HCT116 (cell line): ENCODE measurements around the gene GASK1A.

Source experiments
- EZH2 ChIP-seq: fragments of 200-600 bp; sonication (generic); IDR thresholded peaks from 2 replicates; pipeline ENCODE4 v1.6.1; 2017; ENCODE audit warnings: antibody characterized with exemption, mixed run types
- POLR2AphosphoS5 ChIP-seq: IDR thresholded peaks from 2 replicates; pipeline ENCODE4 v1.6.1; 2011; ENCODE audit warnings: mild to moderate bottlenecking, low read depth, low read length, moderate library complexity
- RAD21 ChIP-seq: IDR thresholded peaks from 2 replicates; pipeline ENCODE4 v1.6.1; 2012; ENCODE audit warnings: low read depth, mild to moderate bottlenecking
- SIN3A ChIP-seq: IDR thresholded peaks from 2 replicates; pipeline ENCODE4 v1.6.1; 2012; ENCODE audit warnings: low read depth
- TF ChIP-seq, protein P1 (sequence below), 3 experiments: fragments of 200-600 bp in 1 of 3; sonication (generic) in 1 of 3; IDR thresholded peaks in 2 of 3; conservative IDR thresholded peaks in 1 of 3; 2 replicates each; pipeline ENCODE4 v1.5.1; 2012 to 2017; ENCODE audit warnings: low read depth in 2 of 3, low read length in 2 of 3, antibody characterized with exemption in 1 of 3, borderline replicate concordance in 1 of 3, control low read depth in 1 of 3, mild to moderate bottlenecking in 1 of 3, mixed read lengths in 1 of 3, mixed run types in 1 of 3, moderate library complexity in 1 of 3; ENCODE audit not compliant: insufficient read depth in 1 of 3
- TF ChIP-seq, protein P2 (sequence below): IDR thresholded peaks from 2 replicates; pipeline ENCODE4 v1.6.1; 2012
- TF ChIP-seq, protein P3 (sequence below): IDR thresholded peaks from 2 replicates; pipeline ENCODE4 v1.6.1; 2011; ENCODE audit warnings: mild to moderate bottlenecking, low read length, moderate library complexity; ENCODE audit not compliant: insufficient replicate concordance; ENCODE audit errors: extremely low read depth
- TF ChIP-seq, protein P4 (sequence below): IDR thresholded peaks from 2 replicates; pipeline ENCODE4 v1.6.1; 2012; ENCODE audit warnings: low read depth

DNA sequence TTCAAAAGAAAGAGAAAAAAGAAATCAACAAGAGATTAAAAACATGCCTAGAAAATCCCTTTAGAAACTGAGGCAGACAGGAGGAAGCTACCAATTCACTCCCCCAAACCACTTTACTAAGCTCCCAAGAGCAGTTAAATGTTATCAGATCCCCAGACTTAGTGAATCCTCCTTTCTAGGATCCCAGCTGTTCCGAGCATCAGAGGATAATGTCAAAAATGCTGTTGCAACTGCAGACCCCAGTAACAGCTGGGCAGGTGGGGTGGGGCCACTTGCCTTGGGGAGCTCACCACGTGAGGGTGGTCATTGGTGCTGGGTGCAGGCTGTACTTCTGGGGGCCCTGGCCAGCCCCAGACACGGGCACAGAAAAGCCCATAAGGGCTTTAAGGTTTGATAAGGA, 117.7 kb downstream of the GASK1A start:
- TF ChIP-seq POLR2AphosphoS5 (no peak), RAD21 (no peak), SIN3A (no peak), EZH2 (no peak)
- TF ChIP-seq, protein P1, sequence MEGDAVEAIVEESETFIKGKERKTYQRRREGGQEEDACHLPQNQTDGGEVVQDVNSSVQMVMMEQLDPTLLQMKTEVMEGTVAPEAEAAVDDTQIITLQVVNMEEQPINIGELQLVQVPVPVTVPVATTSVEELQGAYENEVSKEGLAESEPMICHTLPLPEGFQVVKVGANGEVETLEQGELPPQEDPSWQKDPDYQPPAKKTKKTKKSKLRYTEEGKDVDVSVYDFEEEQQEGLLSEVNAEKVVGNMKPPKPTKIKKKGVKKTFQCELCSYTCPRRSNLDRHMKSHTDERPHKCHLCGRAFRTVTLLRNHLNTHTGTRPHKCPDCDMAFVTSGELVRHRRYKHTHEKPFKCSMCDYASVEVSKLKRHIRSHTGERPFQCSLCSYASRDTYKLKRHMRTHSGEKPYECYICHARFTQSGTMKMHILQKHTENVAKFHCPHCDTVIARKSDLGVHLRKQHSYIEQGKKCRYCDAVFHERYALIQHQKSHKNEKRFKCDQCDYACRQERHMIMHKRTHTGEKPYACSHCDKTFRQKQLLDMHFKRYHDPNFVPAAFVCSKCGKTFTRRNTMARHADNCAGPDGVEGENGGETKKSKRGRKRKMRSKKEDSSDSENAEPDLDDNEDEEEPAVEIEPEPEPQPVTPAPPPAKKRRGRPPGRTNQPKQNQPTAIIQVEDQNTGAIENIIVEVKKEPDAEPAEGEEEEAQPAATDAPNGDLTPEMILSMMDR (IDR thresholded peaks at IDR 0.05 in 2 of 3, conservative IDR thresholded peaks at IDR 0.05 in 1 of 3; ENCODE audit: borderline replicate concordance in 1 of 3, insufficient read depth in 1 of 3, low read depth in 2 of 3, low read length in 2 of 3) = no peak
- TF ChIP-seq, protein P2, sequence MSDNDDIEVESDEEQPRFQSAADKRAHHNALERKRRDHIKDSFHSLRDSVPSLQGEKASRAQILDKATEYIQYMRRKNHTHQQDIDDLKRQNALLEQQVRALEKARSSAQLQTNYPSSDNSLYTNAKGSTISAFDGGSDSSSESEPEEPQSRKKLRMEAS = no peak
- TF ChIP-seq, protein P3, sequence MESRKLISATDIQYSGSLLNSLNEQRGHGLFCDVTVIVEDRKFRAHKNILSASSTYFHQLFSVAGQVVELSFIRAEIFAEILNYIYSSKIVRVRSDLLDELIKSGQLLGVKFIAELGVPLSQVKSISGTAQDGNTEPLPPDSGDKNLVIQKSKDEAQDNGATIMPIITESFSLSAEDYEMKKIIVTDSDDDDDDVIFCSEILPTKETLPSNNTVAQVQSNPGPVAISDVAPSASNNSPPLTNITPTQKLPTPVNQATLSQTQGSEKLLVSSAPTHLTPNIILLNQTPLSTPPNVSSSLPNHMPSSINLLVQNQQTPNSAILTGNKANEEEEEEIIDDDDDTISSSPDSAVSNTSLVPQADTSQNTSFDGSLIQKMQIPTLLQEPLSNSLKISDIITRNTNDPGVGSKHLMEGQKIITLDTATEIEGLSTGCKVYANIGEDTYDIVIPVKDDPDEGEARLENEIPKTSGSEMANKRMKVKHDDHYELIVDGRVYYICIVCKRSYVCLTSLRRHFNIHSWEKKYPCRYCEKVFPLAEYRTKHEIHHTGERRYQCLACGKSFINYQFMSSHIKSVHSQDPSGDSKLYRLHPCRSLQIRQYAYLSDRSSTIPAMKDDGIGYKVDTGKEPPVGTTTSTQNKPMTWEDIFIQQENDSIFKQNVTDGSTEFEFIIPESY = no peak
- TF ChIP-seq, protein P4, sequence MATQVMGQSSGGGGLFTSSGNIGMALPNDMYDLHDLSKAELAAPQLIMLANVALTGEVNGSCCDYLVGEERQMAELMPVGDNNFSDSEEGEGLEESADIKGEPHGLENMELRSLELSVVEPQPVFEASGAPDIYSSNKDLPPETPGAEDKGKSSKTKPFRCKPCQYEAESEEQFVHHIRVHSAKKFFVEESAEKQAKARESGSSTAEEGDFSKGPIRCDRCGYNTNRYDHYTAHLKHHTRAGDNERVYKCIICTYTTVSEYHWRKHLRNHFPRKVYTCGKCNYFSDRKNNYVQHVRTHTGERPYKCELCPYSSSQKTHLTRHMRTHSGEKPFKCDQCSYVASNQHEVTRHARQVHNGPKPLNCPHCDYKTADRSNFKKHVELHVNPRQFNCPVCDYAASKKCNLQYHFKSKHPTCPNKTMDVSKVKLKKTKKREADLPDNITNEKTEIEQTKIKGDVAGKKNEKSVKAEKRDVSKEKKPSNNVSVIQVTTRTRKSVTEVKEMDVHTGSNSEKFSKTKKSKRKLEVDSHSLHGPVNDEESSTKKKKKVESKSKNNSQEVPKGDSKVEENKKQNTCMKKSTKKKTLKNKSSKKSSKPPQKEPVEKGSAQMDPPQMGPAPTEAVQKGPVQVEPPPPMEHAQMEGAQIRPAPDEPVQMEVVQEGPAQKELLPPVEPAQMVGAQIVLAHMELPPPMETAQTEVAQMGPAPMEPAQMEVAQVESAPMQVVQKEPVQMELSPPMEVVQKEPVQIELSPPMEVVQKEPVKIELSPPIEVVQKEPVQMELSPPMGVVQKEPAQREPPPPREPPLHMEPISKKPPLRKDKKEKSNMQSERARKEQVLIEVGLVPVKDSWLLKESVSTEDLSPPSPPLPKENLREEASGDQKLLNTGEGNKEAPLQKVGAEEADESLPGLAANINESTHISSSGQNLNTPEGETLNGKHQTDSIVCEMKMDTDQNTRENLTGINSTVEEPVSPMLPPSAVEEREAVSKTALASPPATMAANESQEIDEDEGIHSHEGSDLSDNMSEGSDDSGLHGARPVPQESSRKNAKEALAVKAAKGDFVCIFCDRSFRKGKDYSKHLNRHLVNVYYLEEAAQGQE = no peak
